Measurements from ENCODE around the gene LMF2.

Gene LMF2

DNA sequence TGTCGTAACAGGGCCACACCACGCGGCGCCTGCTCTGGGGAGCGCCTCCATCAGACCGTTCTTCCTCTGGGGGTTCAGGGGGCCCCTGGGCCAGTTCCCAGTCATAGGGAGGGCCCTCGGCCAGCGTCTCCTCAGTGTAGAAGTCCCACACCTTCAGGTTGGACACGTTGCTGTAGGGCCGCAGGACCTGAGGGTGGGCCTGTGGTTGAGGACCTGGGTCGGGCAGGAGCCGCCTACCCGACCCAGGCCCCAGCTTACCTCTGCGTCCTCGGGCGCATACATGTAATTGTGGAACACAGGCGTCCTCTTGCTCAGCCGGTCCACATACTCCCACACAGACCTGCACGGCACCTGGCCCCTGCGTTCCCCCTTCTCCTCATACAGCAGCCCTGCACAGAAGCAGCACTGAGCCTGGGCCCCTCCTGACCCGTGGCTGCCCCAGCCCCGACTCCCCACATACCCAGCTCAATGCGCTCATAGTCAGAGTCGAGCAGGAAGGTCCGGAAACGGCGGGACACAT is 52.9 kb downstream of the LMF2 start:
- TF ChIP-seq, protein P1, sequence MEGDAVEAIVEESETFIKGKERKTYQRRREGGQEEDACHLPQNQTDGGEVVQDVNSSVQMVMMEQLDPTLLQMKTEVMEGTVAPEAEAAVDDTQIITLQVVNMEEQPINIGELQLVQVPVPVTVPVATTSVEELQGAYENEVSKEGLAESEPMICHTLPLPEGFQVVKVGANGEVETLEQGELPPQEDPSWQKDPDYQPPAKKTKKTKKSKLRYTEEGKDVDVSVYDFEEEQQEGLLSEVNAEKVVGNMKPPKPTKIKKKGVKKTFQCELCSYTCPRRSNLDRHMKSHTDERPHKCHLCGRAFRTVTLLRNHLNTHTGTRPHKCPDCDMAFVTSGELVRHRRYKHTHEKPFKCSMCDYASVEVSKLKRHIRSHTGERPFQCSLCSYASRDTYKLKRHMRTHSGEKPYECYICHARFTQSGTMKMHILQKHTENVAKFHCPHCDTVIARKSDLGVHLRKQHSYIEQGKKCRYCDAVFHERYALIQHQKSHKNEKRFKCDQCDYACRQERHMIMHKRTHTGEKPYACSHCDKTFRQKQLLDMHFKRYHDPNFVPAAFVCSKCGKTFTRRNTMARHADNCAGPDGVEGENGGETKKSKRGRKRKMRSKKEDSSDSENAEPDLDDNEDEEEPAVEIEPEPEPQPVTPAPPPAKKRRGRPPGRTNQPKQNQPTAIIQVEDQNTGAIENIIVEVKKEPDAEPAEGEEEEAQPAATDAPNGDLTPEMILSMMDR (IDR thresholded peaks at IDR 0.05; ENCODE audit: unreplicated experiment in 3 of 3) = no peak
- H3K4me1 Mint-ChIP-seq = no peaks in the 10 kb centered on the region
- H3K36me3 Mint-ChIP-seq (ENCODE audit: low read depth) = peaks cover 42% of the 10 kb centered on the region
- no peak overlapping the region for H3K27ac Mint-ChIP-seq
- no peak overlapping the region for H3K4me3 Mint-ChIP-seq
- no peaks in the 10 kb centered on the region for H3K9me3 Mint-ChIP-seq
- no peaks in the 10 kb centered on the region for H3K27me3 Mint-ChIP-seq (ENCODE audit: low read depth)

Data from nephron (organoid).